ENCODE results near the gene CDH13.

DNA sequence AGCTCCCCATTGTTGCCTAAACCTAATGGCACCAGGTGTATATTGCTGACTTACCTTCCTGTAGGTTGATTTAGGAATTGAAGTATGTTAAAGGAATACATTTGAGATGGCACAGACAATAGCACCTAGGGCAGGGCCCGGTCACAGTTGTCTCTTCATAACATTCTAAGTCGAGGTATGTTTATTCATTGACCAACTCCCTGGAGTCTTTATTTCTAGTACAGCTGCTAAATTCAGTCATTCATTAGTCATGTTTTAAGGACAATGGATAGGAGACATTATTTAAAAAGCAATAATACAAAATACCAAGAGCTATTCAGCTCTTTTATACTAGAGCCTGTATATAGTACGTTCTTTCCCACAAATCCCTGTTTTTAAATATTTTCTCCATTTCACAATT is 811.6 kb downstream of the CDH13 start:
- TF ChIP-seq, protein P1, sequence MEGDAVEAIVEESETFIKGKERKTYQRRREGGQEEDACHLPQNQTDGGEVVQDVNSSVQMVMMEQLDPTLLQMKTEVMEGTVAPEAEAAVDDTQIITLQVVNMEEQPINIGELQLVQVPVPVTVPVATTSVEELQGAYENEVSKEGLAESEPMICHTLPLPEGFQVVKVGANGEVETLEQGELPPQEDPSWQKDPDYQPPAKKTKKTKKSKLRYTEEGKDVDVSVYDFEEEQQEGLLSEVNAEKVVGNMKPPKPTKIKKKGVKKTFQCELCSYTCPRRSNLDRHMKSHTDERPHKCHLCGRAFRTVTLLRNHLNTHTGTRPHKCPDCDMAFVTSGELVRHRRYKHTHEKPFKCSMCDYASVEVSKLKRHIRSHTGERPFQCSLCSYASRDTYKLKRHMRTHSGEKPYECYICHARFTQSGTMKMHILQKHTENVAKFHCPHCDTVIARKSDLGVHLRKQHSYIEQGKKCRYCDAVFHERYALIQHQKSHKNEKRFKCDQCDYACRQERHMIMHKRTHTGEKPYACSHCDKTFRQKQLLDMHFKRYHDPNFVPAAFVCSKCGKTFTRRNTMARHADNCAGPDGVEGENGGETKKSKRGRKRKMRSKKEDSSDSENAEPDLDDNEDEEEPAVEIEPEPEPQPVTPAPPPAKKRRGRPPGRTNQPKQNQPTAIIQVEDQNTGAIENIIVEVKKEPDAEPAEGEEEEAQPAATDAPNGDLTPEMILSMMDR (conservative IDR thresholded peaks at IDR 0.05) = no peak
- TF ChIP-seq ZFX (IDR thresholded peaks at IDR 0.05) = no peak
